Smooth muscle cell of the brain vasculature (primary cell): ENCODE data around the gene MRFAP1.

ENCODE experiments used
- DNase-seq: peaks from one replicate; pipeline ENCODE4 v3.0.0-alpha.2; 2012; ENCODE audit warnings: low read depth, low spot score

MRFAP1 gene

GRCh38 chr4:6689506-6689960 is 49.0 kb downstream of the MRFAP1 start:
- DNase-seq = no peak
